ENCODE data around the gene MGME1. TPM values are rescaled to one million over a fixed set of nuclear protein-coding genes. Genes with fewer than 3 reads are reported as not detected.
A peak's percentile ranks its signal among the peaks of the same experiment; 100 is the strongest.

The MGME1 gene
- polyA plus RNA-seq, result 10 to 100 TPM; 10.5 to 41.5 (median 14.0) TPM
- long read RNA-seq, donor 1, transcript MGME1-203 (5 exons, 2,336 nt), result major isoform, 9 of 28 reads
- long read RNA-seq, donor 1, transcript MGME1-205 (3 exons, 740 nt), result minor isoform, 7 of 28 reads
- long read RNA-seq, donor 1, partial matches to known transcripts, result 10 of 28 reads
- long read RNA-seq, donor 1, other reads (novel, unspliced or antisense), result 0 of 28 reads
- long read RNA-seq, donor 2, partial matches to known transcripts, result 0 of 1 reads
- long read RNA-seq, donor 2, other reads (novel, unspliced or antisense), result 0 of 1 reads
- long read RNA-seq, donor 3, partial matches to known transcripts, result 12 of 14 reads
- long read RNA-seq, donor 3, other reads (novel, unspliced or antisense), result 0 of 14 reads
- long read RNA-seq, donor 4, result 0 reads
- long read RNA-seq, donor 5, partial matches to known transcripts, result 0 of 1 reads
- long read RNA-seq, donor 5, other reads (novel, unspliced or antisense), result 0 of 1 reads
- long read RNA-seq, donor 6, partial matches to known transcripts, result 6 of 10 reads
- long read RNA-seq, donor 6, other reads (novel, unspliced or antisense), result 0 of 10 reads
- long read RNA-seq, donor 7, transcript MGME1-203 (5 exons, 2,336 nt), result major isoform, 9 of 17 reads
- long read RNA-seq, donor 7, partial matches to known transcripts, result 8 of 17 reads
- long read RNA-seq, donor 7, other reads (novel, unspliced or antisense), result 0 of 17 reads
- long read RNA-seq, donor 8, result 0 reads
- long read RNA-seq, donor 9, result 0 reads
- long read RNA-seq, donor 10, partial matches to known transcripts, result 0 of 3 reads
- long read RNA-seq, donor 10, other reads (novel, unspliced or antisense), result 0 of 3 reads

GRCh38 chr20:17968366-17969277 lies at the start of gene MGME1, which contains the start of gene SNX5:
TSS of gene MGME1 (plus strand) at chr20:17969018. CDS start at chr20:17969860, 842 bp downstream.
TSS of gene SNX5 (minus strand) at chr20:17968794. CDS start at chr20:17968425, 369 bp downstream.
- 0% methylated on average over 76 to 96 of the region's 96 CpGs for WGBS, 3 donors
- Histone ChIP-seq H3K4me3 (ENCODE audit: low read depth in 1 of 3, low read length in 3 of 3) (peak within 1 kb of the TSS; percentile 77 to 98 (median 93)), H3K27ac (ENCODE audit: low read depth in 1 of 3, low read length in 2 of 3) (peak within 1 kb of the TSS; percentile 95 to 100 (median 99)), H3K27me3 (ENCODE audit: control insufficient read depth in 3 of 3, insufficient read depth in 3 of 3, low read length in 3 of 3) (no peaks in the 10 kb centered on the region), H3K9me3 (ENCODE audit: control insufficient read depth in 2 of 2, insufficient read depth in 1 of 2, low read depth in 1 of 2, low read length in 1 of 2) (no peaks in the 10 kb centered on the region), H3K36me3 (ENCODE audit: control insufficient read depth in 3 of 3, insufficient read depth in 2 of 3, low read depth in 1 of 3, low read length in 3 of 3) (peaks cover 0 to 3% (median 0%) of the 10 kb centered on the region in 3 donors), H3K4me1 (ENCODE audit: control insufficient read depth in 3 of 3, insufficient read depth in 2 of 3, low read depth in 1 of 3, low read length in 2 of 3) (peaks cover 7 to 27% (median 23%) of the 10 kb centered on the region in 3 donors)
- FAIRE-seq, result no peak
- DNase-seq, result peak; percentile 100

GRCh38 chr20:17919149-17919548 lies 49.7 kb upstream of the MGME1 start:
- Histone ChIP-seq H3K4me3 (ENCODE audit: low read depth in 1 of 3, low read length in 3 of 3) (no peak overlapping the region), H3K9me3 (ENCODE audit: control insufficient read depth in 2 of 2, insufficient read depth in 1 of 2, low read depth in 1 of 2, low read length in 1 of 2) (no peaks in the 10 kb centered on the region), H3K4me1 (ENCODE audit: control insufficient read depth in 3 of 3, insufficient read depth in 2 of 3, low read depth in 1 of 3, low read length in 2 of 3) (no peaks in the 10 kb centered on the region), H3K27me3 (ENCODE audit: control insufficient read depth in 3 of 3, insufficient read depth in 3 of 3, low read length in 3 of 3) (no peaks in the 10 kb centered on the region), H3K36me3 (ENCODE audit: control insufficient read depth in 3 of 3, insufficient read depth in 2 of 3, low read depth in 1 of 3, low read length in 3 of 3) (no peaks in the 10 kb centered on the region), H3K27ac (ENCODE audit: low read depth in 1 of 3, low read length in 2 of 3) (no peak overlapping the region)
- FAIRE-seq, result no peak
- 94 to 96% (median 94%) methylated on average over 8 of the region's 8 CpGs for WGBS, 3 donors
- no peak for DNase-seq

- H3K4me1 ChIP-seq (ENCODE audit: control insufficient read depth in 3 of 3, insufficient read depth in 2 of 3, low read depth in 1 of 3, low read length in 2 of 3), result peaks cover 0 to 24% (median 3%) of the 10 kb centered on the region in 3 donors
- whole genome bisulfite sequencing, 3 donors, result 4 to 10% (median 5%) methylated on average over 1 of the region's 1 CpG
- no peak overlapping the region for H3K27ac ChIP-seq (ENCODE audit: low read depth in 1 of 3, low read length in 2 of 3)
- no peaks in the 10 kb centered on the region for H3K9me3 ChIP-seq (ENCODE audit: control insufficient read depth in 2 of 2, insufficient read depth in 1 of 2, low read depth in 1 of 2, low read length in 1 of 2)
- peak in 1 of 2 donors; percentile 53 for DNase-seq
- no peaks in the 10 kb centered on the region for H3K36me3 ChIP-seq (ENCODE audit: control insufficient read depth in 3 of 3, insufficient read depth in 2 of 3, low read depth in 1 of 3, low read length in 3 of 3)
- no peak for FAIRE-seq
- no peaks in the 10 kb centered on the region for H3K27me3 ChIP-seq (ENCODE audit: control insufficient read depth in 3 of 3, insufficient read depth in 3 of 3, low read length in 3 of 3)
- no peak overlapping the region for H3K4me3 ChIP-seq (ENCODE audit: low read depth in 1 of 3, low read length in 3 of 3)
These were observed 47.0 kb upstream of the MGME1 start for GRCh38 chr20:17921774-17922173.

DNA sequence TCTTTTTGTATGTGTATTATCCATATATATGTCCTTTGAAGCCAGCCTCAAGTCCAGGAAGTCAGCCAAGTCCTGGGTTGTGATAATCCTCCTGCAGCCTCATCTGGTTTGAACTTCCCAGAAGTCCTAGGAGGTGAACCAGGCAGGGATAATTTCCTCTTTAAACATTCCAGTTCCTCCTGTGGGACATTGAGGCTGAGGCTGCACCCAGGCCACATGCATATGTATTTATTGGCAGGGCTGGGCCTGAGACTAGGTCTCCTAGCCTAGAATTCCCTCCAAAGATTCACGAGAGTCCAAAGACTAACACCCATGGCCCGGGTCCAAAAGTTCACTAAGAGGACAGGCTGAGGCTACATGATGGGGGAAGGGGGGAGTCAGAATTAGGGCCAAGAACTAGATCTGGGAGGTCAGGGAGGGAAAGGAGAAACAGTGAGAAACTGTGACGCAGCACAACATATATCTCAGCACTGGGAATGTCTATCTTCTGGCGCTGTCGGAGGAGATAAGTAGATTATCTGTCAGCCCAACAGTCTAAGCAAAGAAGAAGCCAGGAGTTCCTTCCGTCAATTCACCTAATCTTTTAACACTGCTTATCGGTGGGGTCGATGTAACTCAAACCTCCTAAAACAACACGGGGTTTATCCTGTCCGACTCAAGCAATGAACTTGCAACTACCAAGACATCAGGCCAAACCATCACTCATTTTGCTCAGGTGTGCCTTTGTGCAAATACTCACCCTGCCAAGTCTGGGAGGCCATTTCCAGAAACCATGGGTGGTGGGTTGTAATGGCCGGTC lies 43.5 kb upstream of the MGME1 start:
- Histone ChIP-seq H3K27ac (ENCODE audit: low read depth in 1 of 3, low read length in 2 of 3) (peak overlapping the region in 2 of 3 donors; percentile 52 to 64), H3K4me3 (ENCODE audit: low read depth in 1 of 3, low read length in 3 of 3) (no peak overlapping the region), H3K4me1 (ENCODE audit: control insufficient read depth in 3 of 3, insufficient read depth in 2 of 3, low read depth in 1 of 3, low read length in 2 of 3) (peaks cover 0 to 45% (median 5%) of the 10 kb centered on the region in 3 donors), H3K27me3 (ENCODE audit: control insufficient read depth in 3 of 3, insufficient read depth in 3 of 3, low read length in 3 of 3) (no peaks in the 10 kb centered on the region), H3K36me3 (ENCODE audit: control insufficient read depth in 3 of 3, insufficient read depth in 2 of 3, low read depth in 1 of 3, low read length in 3 of 3) (no peaks in the 10 kb centered on the region), H3K9me3 (ENCODE audit: control insufficient read depth in 2 of 2, insufficient read depth in 1 of 2, low read depth in 1 of 2, low read length in 1 of 2) (no peaks in the 10 kb centered on the region)
- FAIRE-seq, result no peak
- 17 to 48% (median 29%) methylated on average over 11 of the region's 11 CpGs for WGBS, 3 donors
- DNase-seq, result peak; percentile 81 to 86

- peaks cover 0 to 45% (median 5%) of the 10 kb centered on the region in 3 donors for H3K4me1 ChIP-seq (ENCODE audit: control insufficient read depth in 3 of 3, insufficient read depth in 2 of 3, low read depth in 1 of 3, low read length in 2 of 3)
- H3K27me3 ChIP-seq (ENCODE audit: control insufficient read depth in 3 of 3, insufficient read depth in 3 of 3, low read length in 3 of 3), result no peaks in the 10 kb centered on the region
- H3K4me3 ChIP-seq (ENCODE audit: low read depth in 1 of 3, low read length in 3 of 3), result no peak overlapping the region
- H3K9me3 ChIP-seq (ENCODE audit: control insufficient read depth in 2 of 2, insufficient read depth in 1 of 2, low read depth in 1 of 2, low read length in 1 of 2), result no peaks in the 10 kb centered on the region
- DNase-seq (no peak), FAIRE-seq (no peak)
- 29 to 44% (median 43%) methylated on average over 1 of the region's 1 CpG for WGBS, 3 donors
- H3K36me3 ChIP-seq (ENCODE audit: control insufficient read depth in 3 of 3, insufficient read depth in 2 of 3, low read depth in 1 of 3, low read length in 3 of 3), result no peaks in the 10 kb centered on the region
- H3K27ac ChIP-seq (ENCODE audit: low read depth in 1 of 3, low read length in 2 of 3), result peak overlapping the region in 2 of 3 donors; percentile 9 to 52
These were observed 42.9 kb upstream of the MGME1 start for GRCh38 chr20:17925940-17926300.

GRCh38 chr20:17928211-17928611 lies 40.6 kb upstream of the MGME1 start:
- no peak for FAIRE-seq
- Histone ChIP-seq H3K27ac (ENCODE audit: low read depth in 1 of 3, low read length in 2 of 3) (peak overlapping the region in 2 of 3 donors; percentile 40 to 77), H3K4me1 (ENCODE audit: control insufficient read depth in 3 of 3, insufficient read depth in 2 of 3, low read depth in 1 of 3, low read length in 2 of 3) (peaks cover 0 to 45% (median 5%) of the 10 kb centered on the region in 3 donors), H3K27me3 (ENCODE audit: control insufficient read depth in 3 of 3, insufficient read depth in 3 of 3, low read length in 3 of 3) (no peaks in the 10 kb centered on the region), H3K36me3 (ENCODE audit: control insufficient read depth in 3 of 3, insufficient read depth in 2 of 3, low read depth in 1 of 3, low read length in 3 of 3) (no peaks in the 10 kb centered on the region), H3K4me3 (ENCODE audit: low read depth in 1 of 3, low read length in 3 of 3) (no peak overlapping the region), H3K9me3 (ENCODE audit: control insufficient read depth in 2 of 2, insufficient read depth in 1 of 2, low read depth in 1 of 2, low read length in 1 of 2) (peaks cover 2 to 6% of the 10 kb centered on the region in 2 donors)
- DNase-seq, result no peak
- 73 to 84% (median 77%) methylated on average over 7 of the region's 7 CpGs for WGBS, 3 donors

DNA sequence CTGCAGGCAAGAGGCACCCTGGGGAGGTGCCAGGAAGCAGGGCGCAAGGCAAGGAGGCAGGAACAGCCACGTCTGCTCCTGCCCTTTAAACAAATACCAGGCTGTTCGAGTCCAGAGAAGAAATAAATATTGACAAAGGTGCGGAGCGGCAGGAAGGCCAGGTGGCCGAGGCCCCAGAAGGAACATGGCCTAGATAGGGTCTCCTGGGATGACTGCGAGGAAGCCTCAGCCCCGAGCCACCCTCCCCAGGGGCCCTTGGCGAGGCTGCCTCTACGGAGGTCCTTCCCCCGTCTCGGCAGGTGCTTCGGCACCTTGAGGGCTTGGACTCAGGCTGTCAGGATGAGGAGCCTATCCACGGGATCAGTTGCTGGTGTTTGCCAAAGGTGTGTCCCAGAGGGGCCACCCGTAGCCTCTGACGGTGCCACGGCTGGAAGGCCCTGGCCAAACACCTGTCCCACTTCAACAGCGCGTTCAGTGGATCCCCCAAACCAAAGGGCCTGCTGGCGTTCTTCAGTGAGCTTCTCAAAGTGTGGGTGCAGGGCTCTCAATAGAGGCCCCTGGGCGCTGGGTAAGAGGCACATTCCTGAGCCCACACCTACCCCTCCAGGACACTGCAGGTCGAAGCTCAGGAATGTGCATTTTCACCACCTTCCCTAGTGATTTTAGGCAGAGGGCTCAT lies 40.0 kb upstream of the MGME1 start:
- H3K9me3 ChIP-seq (ENCODE audit: control insufficient read depth in 2 of 2, insufficient read depth in 1 of 2, low read depth in 1 of 2, low read length in 1 of 2), result peaks cover 2 to 6% of the 10 kb centered on the region in 2 donors
- DNase-seq (peak; percentile 57 to 87), FAIRE-seq (no peak)
- no peak overlapping the region for H3K4me3 ChIP-seq (ENCODE audit: low read depth in 1 of 3, low read length in 3 of 3)
- 16 to 62% (median 34%) methylated on average over 18 to 22 of the region's 22 CpGs for WGBS, 3 donors
- H3K36me3 ChIP-seq (ENCODE audit: control insufficient read depth in 3 of 3, insufficient read depth in 2 of 3, low read depth in 1 of 3, low read length in 3 of 3), result no peaks in the 10 kb centered on the region
- H3K27ac ChIP-seq (ENCODE audit: low read depth in 1 of 3, low read length in 2 of 3), result peak overlapping the region in 2 of 3 donors; percentile 43 to 77
- H3K4me1 ChIP-seq (ENCODE audit: control insufficient read depth in 3 of 3, insufficient read depth in 2 of 3, low read depth in 1 of 3, low read length in 2 of 3), result peaks cover 0 to 51% (median 5%) of the 10 kb centered on the region in 3 donors
- no peaks in the 10 kb centered on the region for H3K27me3 ChIP-seq (ENCODE audit: control insufficient read depth in 3 of 3, insufficient read depth in 3 of 3, low read length in 3 of 3)

Measured in small intestine (tissue), 16 donors.